HG03565 (cell line): Measurements from ENCODE around the gene ATOH7.
A peak's percentile ranks its signal among the peaks of the same experiment; 100 is the strongest.
"Not testable (repeated sequence)": the region's sequence is repeated elsewhere in the genome, so short reads cannot be mapped to it uniquely, and the experiment has no call there.

ENCODE experiments used
- ATAC-seq: cut with Tn5 transposase; IDR thresholded peaks from one replicate; pipeline ENCODE4 v1.9.1; 2021; ENCODE audit warnings: mild to moderate bottlenecking, moderate library complexity; ENCODE audit not compliant: unreplicated experiment

ATOH7 gene

DNA sequence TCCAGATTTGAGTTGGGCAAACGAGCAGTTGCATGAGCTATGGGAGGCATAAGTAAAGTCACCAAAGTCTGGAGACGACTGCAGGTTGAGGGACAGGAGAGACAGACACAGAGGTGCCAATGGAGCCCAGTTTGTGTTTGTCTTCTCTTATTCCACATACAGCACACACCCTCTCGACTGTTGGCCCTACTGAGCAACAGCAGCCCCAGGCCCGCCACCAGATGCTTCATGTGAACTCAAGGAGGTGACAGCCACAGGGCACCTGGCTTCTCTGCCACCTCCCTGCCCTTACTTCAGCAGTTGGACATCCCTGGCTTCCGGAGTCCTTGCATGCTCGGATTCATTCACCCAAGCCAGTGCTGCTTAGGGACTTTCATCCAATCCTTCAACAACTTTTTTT is 6.5 kb upstream of the ATOH7 start:
- no peak for ATAC-seq

DNA sequence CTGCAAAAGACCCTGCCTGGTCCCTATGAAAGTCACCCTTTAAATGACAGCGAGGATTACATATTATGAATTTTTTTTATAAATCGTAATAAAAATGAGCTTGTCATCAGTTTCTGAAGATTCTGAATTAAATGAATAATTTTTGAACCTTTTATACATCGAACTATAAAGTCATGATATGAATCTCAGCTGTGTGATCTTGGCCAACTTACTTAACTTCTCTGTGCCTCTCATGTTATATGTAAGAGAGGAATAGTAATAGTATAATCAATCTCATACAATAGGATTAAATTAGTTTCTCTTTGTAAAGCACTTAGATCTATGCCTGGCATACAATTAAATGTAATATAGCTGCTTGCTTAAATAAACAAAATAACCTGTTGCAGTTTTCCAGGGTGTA is 5.3 kb upstream of the ATOH7 start:
- no peak for ATAC-seq

DNA sequence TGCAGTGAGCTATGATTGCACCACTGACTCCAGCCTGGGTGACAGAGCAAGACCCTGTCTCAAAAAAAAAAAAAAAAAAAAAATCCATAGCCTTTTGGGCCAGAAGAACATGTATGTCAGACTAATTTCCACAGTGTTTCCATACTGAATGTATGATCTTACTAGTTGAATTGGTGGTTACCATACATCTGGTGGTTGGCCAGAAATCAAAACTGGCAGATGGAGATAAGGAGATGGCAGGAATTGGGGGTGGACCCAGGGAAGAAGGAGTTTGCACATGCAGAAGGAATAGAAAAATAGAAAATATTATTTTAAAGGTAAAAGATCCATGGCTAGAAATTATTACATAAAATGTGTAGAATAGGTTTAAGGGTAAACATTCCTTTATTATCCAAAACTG is 3.7 kb upstream of the ATOH7 start:
- ATAC-seq, result no peak

DNA sequence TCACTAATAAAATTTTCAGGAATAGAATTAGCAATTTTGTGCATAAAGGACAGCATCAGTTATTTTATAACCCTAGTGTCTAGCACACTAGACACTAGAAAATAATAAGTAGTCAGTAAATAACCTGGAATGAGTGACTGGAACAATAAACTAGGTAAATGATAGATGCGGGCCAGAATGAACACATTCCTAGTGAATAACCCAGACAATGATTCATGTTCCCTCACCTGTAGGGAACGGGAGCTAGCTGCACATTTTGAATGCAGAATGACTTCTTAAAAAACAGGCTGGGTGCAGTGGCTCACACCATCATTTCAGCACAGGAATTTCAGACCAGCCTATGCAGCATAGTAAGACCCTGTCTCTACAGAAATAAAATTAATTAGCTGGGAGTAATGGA is 3.2 kb upstream of the ATOH7 start:
- no peak for ATAC-seq

DNA sequence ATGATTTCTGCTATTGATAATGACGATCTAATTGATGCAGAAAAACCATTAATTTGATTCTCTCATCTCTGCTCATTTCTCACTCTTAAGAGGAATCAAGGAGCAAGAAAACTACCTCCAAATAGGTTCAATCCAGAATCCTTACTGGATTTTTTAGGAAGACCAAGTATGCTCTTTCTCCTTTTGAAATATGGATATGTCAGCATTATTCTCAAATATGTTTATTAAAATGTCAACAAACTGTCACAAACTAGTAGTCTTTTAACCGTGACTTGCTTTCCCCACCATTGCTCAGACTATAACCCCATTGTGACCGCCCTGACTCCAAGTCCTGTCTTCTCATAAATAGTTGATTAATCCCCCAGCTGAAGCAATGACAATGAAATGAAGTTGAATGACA is 1.1 kb upstream of the ATOH7 start:
- ATAC-seq, result no peak

DNA sequence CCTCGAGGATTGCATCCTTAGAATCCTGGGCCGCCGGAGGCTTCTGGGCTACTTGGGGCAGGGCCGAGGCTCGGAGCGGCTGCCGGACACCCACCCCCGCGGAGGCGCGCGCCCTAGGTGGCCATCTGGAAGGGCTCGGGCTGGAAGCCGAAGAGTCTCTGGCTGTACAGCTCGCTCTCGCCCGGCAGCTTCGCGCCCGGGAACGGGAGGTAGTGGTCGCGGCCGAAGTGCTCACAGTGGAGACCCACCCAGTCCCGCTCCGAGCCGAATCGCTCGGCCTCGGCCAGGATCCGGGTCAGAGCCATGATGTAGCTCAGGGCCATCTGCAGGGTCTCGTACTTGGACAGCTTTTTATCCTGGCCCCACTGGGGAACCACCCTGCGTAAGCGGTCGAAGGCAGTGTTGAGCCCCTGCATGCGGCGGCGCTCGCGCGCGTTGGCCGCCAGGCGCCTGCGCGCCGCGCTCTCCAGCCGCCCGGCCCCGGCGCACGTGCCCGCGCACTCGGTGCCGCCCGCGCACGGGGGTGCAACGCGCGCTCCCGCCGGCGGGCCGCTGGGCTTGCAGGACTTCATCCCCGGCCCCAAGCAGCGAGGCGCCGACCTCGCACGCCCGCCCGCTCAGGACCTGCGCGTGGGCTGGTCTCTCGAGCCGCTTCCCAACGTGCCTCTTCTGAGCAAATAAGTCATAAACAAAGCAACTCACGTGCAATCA is 652 bp downstream of the ATOH7 start:
- ATAC-seq, result peak; percentile 83

DNA sequence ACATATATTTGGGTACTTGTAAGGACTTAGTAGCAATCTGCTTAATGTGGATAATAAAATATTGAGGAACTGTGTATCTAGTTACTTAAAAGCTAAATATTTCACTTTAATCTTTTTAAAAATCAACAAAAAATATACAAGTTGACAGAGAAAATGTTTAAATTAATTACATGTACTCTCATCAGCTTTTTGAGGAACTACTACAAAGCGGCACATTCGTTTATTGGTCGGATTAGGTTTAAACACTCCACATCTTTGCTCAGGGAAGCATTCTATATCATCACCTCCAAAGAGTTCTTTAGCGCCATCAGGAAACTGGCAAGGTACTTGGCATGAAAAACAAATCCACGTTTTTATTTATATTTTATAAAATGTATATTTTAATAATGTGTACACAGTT is 1.6 kb downstream of the ATOH7 start:
- ATAC-seq, result no peak

DNA sequence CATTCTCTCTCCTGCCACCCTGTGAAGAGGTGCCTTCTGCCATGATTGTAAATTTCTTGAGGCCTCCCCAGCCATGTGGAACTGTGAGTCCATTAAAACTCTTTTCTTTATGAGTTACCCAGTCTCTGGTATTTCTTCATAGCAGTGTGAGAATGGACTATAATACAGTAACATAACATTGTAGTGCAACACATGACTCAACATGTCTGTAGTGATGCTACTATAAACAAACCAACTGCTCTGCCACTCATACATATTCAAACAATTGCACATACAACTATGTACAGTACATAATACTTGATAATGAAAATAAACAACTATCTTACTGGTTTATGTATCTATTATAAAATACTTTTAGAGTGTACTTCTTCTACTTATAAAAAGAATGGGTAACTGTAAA is 7.1 kb downstream of the ATOH7 start:
- ATAC-seq, result no peak

DNA sequence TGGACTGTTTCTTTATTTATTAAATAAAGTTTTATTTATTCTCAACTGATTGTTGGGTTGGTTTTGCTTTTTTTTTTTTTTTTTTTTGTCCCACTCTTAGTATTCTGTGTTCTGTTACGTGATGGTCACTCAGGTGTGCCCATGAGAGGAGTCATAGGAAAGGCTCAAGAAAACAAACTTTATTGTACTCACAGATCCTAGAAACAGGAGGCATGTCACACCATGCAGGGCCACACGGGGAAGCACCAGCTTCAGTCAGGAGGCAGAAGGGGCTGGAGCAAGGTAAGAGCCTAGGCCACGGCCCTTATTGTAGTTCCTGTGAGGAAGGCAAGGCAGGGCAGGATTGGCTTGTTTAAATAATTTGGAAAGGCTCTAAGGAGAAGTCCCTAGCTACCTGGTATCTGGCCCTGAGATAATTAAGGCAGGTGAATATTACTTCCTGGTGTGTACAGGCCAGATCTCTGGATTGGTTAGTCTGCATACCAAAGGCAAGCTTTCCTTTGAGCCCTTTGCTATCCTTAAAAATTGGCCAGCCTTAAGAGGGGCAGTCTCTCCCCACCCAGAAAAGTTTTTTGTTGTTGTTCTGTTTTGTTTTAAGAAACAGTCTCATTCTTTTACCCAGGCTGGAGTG is 8.3 kb downstream of the ATOH7 start:
- ATAC-seq, result no peak

DNA sequence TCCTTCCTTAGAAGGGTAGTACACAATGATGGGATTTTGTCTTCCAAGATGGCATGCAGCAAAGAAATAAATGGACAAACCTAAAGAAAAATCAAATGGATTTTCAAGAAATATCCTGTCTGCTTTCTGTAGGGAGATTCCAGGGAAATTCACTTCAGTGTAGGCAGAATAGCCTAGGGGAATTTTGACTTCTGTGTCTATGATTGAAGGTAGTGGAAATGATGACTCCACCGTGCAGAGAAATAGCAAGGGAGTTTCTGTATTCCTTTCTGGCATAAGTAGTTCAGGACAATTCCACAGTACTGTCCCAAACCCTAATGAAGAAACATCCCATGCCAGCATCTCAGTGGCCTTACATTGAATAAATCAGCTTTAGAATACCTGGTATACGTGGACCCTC is 9.5 kb downstream of the ATOH7 start:
- ATAC-seq, result no peak

DNA sequence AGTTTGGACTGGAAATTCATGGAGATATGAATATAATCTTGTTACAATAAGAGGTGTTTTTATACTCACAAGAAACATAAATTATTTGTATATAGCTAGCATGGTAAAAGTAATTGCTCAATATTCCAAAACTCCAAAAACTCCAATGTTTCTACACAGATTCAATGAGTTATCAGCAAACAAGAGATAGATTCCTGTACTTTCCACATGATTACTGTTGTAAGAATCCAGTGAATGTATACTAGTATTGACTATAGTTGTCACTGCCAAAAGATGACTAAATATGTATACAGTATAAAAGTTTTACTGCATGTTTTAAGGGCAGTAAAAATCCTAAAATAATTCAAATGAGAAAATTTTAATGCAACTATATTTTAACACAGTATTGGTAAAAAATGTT is 10.7 kb downstream of the ATOH7 start:
- ATAC-seq, result no peak

DNA sequence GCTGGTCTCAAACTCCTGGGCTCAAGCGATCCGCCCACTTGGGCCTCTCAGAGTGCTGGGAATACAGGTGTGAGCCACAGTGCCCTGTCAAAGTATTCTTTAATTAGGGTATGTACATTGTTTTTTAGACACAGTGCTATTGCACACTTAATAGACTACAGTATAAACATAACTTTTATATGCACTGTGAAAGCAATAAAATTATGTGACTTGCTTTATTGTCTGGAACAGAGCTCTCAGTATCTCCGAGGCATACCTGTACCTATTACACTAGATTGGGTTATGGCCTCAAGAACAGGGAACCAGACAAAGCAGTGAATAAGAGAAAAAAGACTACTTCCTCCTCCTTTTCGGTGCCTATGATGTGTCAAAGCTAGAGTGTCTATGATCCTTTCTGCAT is 13.1 kb downstream of the ATOH7 start:
- no peak for ATAC-seq

DNA sequence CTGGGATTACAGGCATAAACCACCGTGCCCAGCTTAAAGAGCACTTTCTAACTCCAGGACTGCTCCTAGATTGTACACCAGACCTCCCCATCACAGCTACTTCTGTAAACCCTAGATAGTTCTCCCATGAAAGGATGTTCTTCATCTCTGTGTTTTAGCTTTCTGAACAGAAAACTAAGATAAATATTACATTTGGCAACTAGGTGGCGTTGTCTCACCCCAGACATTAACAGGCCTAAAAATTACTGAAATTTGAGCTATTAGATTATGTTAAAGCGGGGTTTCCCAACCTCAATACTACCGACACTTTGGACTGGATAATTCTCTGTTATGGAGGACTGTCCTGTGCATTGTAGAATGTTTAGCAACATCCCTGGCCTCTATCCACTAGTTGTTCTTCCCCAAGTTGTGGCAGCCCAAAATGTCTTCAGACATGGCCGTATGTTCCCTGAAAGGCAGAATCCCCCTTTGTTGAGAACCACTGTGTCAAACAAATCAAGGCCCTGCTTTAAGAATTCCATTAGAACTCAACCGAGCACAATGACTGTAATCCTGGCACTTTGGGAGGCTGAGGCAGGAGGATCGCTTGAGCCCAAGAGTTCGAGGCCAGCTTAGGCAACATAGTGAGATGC is 19.1 kb downstream of the ATOH7 start:
- ATAC-seq, result no peak

DNA sequence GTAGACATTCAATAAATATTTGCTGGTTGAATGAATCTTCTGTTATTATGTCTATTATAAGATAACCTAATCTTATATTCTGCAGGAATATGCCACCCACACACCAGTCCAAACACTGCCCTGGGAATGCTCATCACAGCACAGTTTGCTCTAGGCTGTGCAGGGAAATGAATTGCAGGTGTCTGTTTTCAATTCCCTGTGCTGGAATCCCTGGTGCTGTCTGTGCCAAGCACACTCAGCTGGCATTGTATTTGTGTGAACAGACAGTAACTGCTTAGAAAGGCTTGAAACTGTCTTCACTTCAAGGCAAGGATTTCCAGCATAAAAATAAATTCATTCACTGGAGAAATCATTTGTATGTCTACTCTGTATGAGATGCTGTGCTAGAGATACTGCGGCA is 20.2 kb downstream of the ATOH7 start:
- no peak for ATAC-seq

DNA sequence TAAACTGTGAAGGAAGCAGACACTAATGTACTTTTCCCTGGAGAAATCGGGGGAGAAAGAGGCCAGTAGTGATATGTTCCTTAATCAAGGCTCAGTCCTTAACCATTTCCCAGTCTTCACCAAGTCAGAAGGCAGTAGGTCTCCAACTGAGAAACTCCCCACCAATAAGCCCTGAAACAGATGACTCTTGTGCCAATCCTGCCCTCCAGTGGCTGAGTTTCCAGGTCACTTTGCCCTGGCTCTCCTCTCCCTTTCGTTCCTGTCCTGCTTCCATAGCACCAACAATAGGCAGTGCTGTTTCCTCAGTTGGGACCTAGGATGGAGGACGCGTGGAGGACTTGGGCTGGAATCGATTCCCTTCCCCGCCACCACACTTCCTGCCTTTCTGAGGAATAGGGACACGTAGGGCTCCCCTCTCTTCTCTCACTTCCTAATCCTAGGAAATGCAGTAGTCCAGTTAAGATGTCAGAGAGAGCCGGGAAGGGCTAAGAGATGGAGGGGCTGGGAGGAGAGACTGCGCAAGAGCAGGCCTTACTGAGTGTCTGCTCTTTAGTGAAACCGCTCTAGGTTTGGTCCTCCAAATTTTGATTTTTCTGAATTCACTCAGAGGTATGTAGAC is 23.4 kb downstream of the ATOH7 start:
- no peak for ATAC-seq

DNA sequence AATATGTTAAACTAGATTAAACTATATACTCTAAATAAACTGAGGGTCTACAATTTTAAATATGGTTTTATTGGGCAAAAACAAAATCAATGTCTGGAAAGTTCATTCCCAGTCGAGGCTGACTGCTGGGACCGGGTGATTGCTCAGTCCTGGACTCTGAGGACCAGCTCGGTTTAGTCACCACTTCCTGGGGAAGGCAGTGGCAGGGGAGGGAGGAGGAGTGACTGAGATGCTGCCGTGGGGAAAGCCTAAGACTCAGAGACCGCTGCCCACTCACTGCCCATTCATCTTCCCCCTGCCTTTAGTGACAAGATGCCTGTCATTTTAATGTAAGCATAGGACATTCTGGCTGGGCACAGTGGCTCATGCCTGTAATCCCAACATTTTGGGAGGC is 29.0 kb downstream of the ATOH7 start:
- no peak for ATAC-seq

DNA sequence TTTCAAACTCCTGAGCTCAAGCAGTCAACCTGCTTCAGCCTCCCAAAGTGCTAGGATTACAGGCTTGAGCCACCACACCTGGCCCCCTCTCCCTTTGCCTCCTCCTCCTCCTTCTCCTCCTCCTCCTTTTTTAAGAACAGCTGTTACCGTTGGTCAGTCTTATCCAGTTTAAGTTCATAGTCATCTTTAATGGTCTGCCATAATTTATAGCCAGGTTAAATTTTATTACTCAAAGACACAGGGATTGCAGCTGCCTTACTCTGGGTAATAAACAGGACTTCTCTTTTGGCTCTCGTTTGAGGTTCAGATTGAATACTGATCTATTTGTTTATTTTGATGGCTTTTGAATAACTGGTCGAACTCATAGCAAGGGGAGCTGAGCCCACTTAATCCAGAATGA is 35.2 kb downstream of the ATOH7 start:
- no peak for ATAC-seq

DNA sequence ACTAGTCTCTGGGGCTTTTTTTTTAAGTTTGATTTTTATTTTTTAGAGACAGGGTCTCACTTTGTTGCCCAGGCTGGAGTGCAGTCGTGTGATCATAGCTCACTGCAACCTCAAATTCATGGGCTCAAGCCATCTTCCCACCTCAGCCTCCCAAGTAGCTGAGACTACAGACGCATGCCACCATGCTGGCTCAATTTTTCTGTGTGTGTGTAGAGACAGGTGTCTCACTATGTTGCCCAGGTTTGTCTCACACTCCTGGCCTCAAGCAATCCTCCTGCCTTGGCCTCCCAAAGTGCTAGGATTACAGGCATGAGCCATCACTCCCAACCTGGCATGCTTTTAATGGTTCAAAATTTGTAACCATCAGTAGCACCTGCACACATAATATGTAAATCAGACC is 36.1 kb downstream of the ATOH7 start:
- ATAC-seq, result not testable (repeated sequence)

DNA sequence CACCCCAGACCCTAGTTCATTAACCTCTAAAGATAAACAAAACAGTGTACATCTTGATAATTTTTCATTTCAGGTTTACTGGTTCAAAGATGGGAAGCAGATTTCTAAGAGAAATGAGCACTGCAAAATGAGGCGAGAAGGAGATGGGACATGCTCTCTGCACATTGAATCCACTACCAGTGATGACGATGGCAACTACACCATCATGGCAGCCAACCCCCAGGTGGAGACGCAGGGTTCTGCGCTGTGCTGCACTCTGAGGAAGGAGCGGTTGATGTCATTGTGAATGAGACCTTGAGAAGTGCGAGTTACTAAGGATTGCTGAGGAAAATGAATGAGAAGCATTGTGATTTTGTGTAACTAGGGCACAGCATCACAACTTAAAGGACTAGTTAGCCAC is 37.6 kb downstream of the ATOH7 start:
- no peak for ATAC-seq

DNA sequence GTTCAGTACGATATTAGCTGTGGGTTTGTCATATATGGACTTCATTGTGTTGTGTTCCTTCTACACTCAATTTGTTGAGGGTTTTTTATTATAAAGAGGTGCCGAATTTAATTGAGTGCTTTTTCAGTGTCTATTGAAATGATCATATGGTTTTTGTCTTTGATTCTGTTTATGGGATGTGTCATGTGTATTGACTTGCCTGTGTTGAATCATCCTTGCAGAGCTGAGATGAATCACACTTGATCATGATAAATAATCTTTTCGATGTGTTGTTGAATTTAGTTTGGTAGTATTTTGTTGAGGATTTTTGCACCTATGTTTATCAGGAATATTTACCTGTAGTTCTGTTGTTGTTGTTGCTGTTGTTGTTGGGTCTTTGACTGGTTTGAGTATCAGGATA is 39.8 kb downstream of the ATOH7 start:
- no peak for ATAC-seq

DNA sequence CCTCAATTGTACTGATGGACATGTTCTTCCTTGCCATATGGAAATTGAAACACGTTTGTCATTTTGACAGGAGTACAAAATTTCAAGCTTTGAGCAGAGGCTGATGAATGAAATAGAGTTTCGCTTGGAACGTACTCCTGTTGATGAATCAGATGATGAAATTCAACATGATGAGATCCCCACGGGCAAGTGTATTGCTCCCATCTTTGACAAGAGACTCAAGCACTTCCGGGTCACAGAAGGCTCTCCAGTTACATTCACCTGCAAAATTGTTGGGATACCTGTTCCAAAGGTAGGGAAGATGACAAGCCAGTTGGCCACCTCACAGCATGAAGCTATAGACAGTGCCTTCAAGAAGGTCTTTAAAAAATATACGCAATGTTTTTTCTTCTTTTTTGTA is 43.1 kb downstream of the ATOH7 start:
- no peak for ATAC-seq

DNA sequence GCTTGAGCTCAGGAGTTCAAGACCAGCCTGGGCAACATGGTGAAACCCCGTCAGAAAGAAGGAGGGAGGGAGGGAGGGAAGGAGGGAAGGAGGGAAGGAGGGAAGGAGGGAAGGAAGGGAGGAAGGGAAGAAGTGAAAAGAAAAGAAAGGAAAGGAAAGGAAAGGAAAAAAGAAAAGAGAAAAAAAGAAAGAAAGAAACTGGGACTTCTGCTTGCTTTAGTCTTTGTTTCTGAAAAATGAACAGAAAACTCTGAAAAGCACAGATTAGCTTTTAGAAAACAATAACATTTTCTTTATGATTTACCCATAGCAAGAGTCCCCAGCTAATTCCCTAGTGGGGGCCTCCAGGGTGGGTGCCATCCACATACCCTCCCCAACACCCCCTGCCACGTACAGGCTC is 46.8 kb downstream of the ATOH7 start:
- ATAC-seq, result no peak
